ENCODE data around the gene RNF43. TPM values are rescaled to one million over a fixed set of nuclear protein-coding genes. Genes with fewer than 3 reads are reported as not detected.

The RNF43 gene
- total RNA-seq, 1 experiment from 2014 or later = 42.2 TPM

- Histone ChIP-seq H3K79me2 (ENCODE audit: insufficient read depth, low read length) (peaks cover 84% of the 10 kb centered on the region), H4K20me1 (ENCODE audit: insufficient read depth) (no peaks in the 10 kb centered on the region), H3K27me3 (ENCODE audit: insufficient read depth, low read length) (no peaks in the 10 kb centered on the region), H3K4me3 (replicated peaks in 1 of 2; ENCODE audit: low read depth in 1 of 2, low read length in 2 of 2) (peak overlapping the region in 1 of 2 experiments; percentile 21; a peak in 2 of 4 replicates), H3K9ac (ENCODE audit: low read length) (peak overlapping the region; percentile 32), H3K9me2 (ENCODE audit: insufficient read depth) (no peaks in the 10 kb centered on the region), H3K9me3 (ENCODE audit: control insufficient read depth in 1 of 2, insufficient read depth in 1 of 2, low read depth in 1 of 2, low read length in 2 of 2) (no peaks in the 10 kb centered on the region), H2AFZ (ENCODE audit: low read depth, low read length, poor library complexity, severe bottlenecking) (no peak overlapping the region), H3K27ac (ENCODE audit: low read depth, low read length) (peak overlapping the region; percentile 75), H3K36me3 (ENCODE audit: control insufficient read depth in 1 of 2, insufficient read depth in 2 of 2, low read length in 2 of 2) (peaks cover 0 to 4% of the 10 kb centered on the region in 2 experiments; a peak in 2 of 4 replicates), H3K4me1 (ENCODE audit: control insufficient read depth in 1 of 2, insufficient read depth in 2 of 2, low read length in 2 of 2) (peaks cover 89 to 100% of the 10 kb centered on the region in 2 experiments), H3K4me2 (ENCODE audit: low read length) (peak overlapping the region; percentile 70)
- DNase-seq (ENCODE audit: low read depth, low spot score) = peak; percentile 95
- TSS peak; percentile 49 for BruUV-seq (replicated peaks)
- ChIA-PET POLR2A (interaction anchor here (0.6 to 2.7 kb wide), 10 partner anchors 9 to 1443 kb away, joined by 3 to 26 read pairs (median 4); partner anchors contain the start of genes RNF43 and SUPT4H1), RAD21 (ENCODE audit: low non-redundant PET in 1 of 2, low total read pairs in 2 of 2, uncharacterized antibody in 2 of 2, unreplicated experiment in 2 of 2) (interaction anchor here in 1 of 2 experiments (1.0 kb wide), 2 partner anchors 23 to 77 kb away, joined by 3 to 8 read pairs; partner anchors contain the start of gene RNF43), CTCF (interaction anchor here (0.8 to 1.7 kb wide), 5 partner anchors 9 to 53 kb away, joined by 3 to 12 read pairs (median 3); partner anchors contain the start of gene RNF43)
- ATAC-seq = peak; percentile 76
- intact Hi-C loops (cut with micrococcal nuclease) = no loop called here
- TF ChIP-seq YY1 (IDR thresholded peaks at IDR 0.05; ENCODE audit: extremely low read depth, insufficient replicate concordance, low read depth, low read length) (peak; percentile 81), FOSL1 (IDR thresholded peaks at IDR 0.05; ENCODE audit: low read depth) (peak; percentile 92), CTCF (IDR thresholded peaks at IDR 0.05 in 2 of 3, conservative IDR thresholded peaks at IDR 0.05 in 1 of 3; ENCODE audit: borderline replicate concordance in 1 of 3, insufficient read depth in 1 of 3, low read depth in 2 of 3, low read length in 2 of 3) (no peak), EZH2phosphoT487 (IDR thresholded peaks at IDR 0.05; ENCODE audit: borderline replicate concordance) (no peak), SRF (IDR thresholded peaks at IDR 0.05; ENCODE audit: low read depth) (peak; percentile 81), ZNF274 (IDR thresholded peaks at IDR 0.05; ENCODE audit: low read depth, low read length) (no peak), EGR1 (IDR thresholded peaks at IDR 0.05; ENCODE audit: low read depth) (peak; percentile 93), EZH2 (IDR thresholded peaks at IDR 0.05) (no peak), JUND (IDR thresholded peaks at IDR 0.05) (peak; percentile 99), REST (IDR thresholded peaks at IDR 0.05; ENCODE audit: low read depth) (no peak), POLR2AphosphoS5 (IDR thresholded peaks at IDR 0.05; ENCODE audit: low read depth, low read length) (peak; percentile 85), ZFX (IDR thresholded peaks at IDR 0.05) (no peak), ATF3 (IDR thresholded peaks at IDR 0.05) (peak; percentile 78; the same call in 1 of the 2 replicates), SIN3A (IDR thresholded peaks at IDR 0.05; ENCODE audit: low read depth) (peak; percentile 99), MAX (IDR thresholded peaks at IDR 0.05) (peak; percentile 88), ZBTB33 (IDR thresholded peaks at IDR 0.05; ENCODE audit: extremely low read depth, insufficient replicate concordance, low read length) (peak; percentile 81), ELF1 (IDR thresholded peaks at IDR 0.05; ENCODE audit: borderline replicate concordance, low read depth) (peak; percentile 61; the same call in 1 of the 2 replicates), SP1 (IDR thresholded peaks at IDR 0.05; ENCODE audit: low read depth) (peak; percentile 99)
Measured at GRCh38 chr17:58394534-58395223, 22.7 kb downstream of the RNF43 start.
